Thoracic aorta (tissue), 2 donors: ENCODE results near the gene HSF5. TPM values are rescaled to one million over a fixed set of nuclear protein-coding genes. Genes with fewer than 3 reads are reported as not detected.

Experiments
- ATAC-seq: fragments of 150-250 bp; one replicate; pipeline ENCODE4 v1.8.0; 2017; ENCODE audit warnings: low read depth; ENCODE audit not compliant: insufficient number of reproducible peaks, low FRiP score
- DNase-seq: peaks from one replicate; pipeline ENCODE4 v3.0.0-alpha.2; 2020; ENCODE audit warnings: low spot score
- H3K27ac ChIP-seq, 2 donors: fragments of 200-600 bp; sonication (generic); 1 replicate in 1 of 2; 2 replicates in 1 of 2; pipeline ENCODE4 v1.5.1; 2016; ENCODE audit warnings: mild to moderate bottlenecking in 2 of 2, moderate library complexity in 2 of 2
- H3K27me3 ChIP-seq: fragments of 200-600 bp; sonication (generic); replicated peaks from 2 replicates; pipeline ENCODE4 v1.6.0; 2016; ENCODE audit warnings: mild to moderate bottlenecking; ENCODE audit not compliant: insufficient read depth
- H3K36me3 ChIP-seq: fragments of 200-600 bp; sonication (generic); one replicate; pipeline ENCODE4 v1.5.1; 2016
- H3K4me1 ChIP-seq, 2 donors: fragments of 200-600 bp; sonication (generic); 1 replicate in 1 of 2; 2 replicates in 1 of 2; pipeline versions ENCODE4 v1.5.1 to v1.6.0; 2016; ENCODE audit warnings: low read depth in 2 of 2, mild to moderate bottlenecking in 1 of 2; ENCODE audit not compliant: control insufficient read depth in 1 of 2
- H3K4me3 ChIP-seq: fragments of 200-600 bp; sonication (generic); 2 replicates; pipeline ENCODE4 v1.5.1; 2016; ENCODE audit warnings: mild to moderate bottlenecking
- H3K9me3 ChIP-seq: fragments of 200-600 bp; sonication (generic); 2 replicates; pipeline ENCODE4 v1.5.1; 2016
- CTCF ChIP-seq: fragments of 200-600 bp; sonication (generic); IDR thresholded peaks from one replicate; pipeline ENCODE4 v1.5.1; 2019; ENCODE audit warnings: antibody characterized with exemption
- total RNA-seq, 2 donors: library from RNA; depleted of rRNA; stranded (reverse); fragments of >200 nt; gene quantifications; one replicate each; pipeline versions ENCODE4 v1.1.0 to v1.2.3, GENCODE V29; 2016

Gene HSF5
- total RNA-seq, 2 donors from 2014 or later = 0.14 TPM; not detected in 1

- ATAC-seq = no peak
These were observed 25.2 kb upstream of the HSF5 start for GRCh38 chr17:58513267-58513964.

GRCh38 chr17:58510075-58510474 is 21.9 kb upstream of the HSF5 start:
- Histone ChIP-seq H3K27me3 (no peaks in the 10 kb centered on the region), H3K9me3 (no peaks in the 10 kb centered on the region), H3K4me3 (no peak overlapping the region), H3K4me1 (peaks cover 11 to 21% of the 10 kb centered on the region in 2 donors), H3K27ac (no peak overlapping the region), H3K36me3 (peaks cover 66% of the 10 kb centered on the region)
- no peak for ATAC-seq
- no peak for DNase-seq
- no peak for TF ChIP-seq CTCF

More at GRCh38 chr17:58513267-58513964, 25.2 kb upstream of the HSF5 start:
- TF ChIP-seq CTCF = no peak
- H3K27me3 ChIP-seq = no peaks in the 10 kb centered on the region
- H3K36me3 ChIP-seq = peaks cover 41% of the 10 kb centered on the region
- DNase-seq = no peak
- no peak overlapping the region for H3K27ac ChIP-seq
- H3K9me3 ChIP-seq = no peaks in the 10 kb centered on the region
- H3K4me1 ChIP-seq = peaks cover 20 to 44% of the 10 kb centered on the region in 2 donors
- H3K4me3 ChIP-seq = peak overlapping the region; percentile 84

GRCh38 chr17:58508341-58509067 is 20.3 kb upstream of the HSF5 start:
- no peak for TF ChIP-seq CTCF
- Histone ChIP-seq H3K27me3 (no peaks in the 10 kb centered on the region), H3K36me3 (peaks cover 81% of the 10 kb centered on the region), H3K27ac (no peak overlapping the region), H3K9me3 (no peaks in the 10 kb centered on the region), H3K4me3 (no peak overlapping the region), H3K4me1 (peaks cover 2 to 10% of the 10 kb centered on the region in 2 donors)
- DNase-seq = no peak
- no peak for ATAC-seq

GRCh38 chr17:58507123-58507634 is 19.0 kb upstream of the HSF5 start:
- no peak for TF ChIP-seq CTCF
- Histone ChIP-seq H3K4me3 (no peak overlapping the region), H3K36me3 (peaks cover 81% of the 10 kb centered on the region), H3K4me1 (no peaks in the 10 kb centered on the region), H3K9me3 (no peaks in the 10 kb centered on the region), H3K27ac (no peak overlapping the region), H3K27me3 (no peaks in the 10 kb centered on the region)
- ATAC-seq = no peak
- no peak for DNase-seq

- peaks cover 79% of the 10 kb centered on the region for H3K36me3 ChIP-seq
- DNase-seq = no peak
- H3K27ac ChIP-seq = no peak overlapping the region
- no peak overlapping the region for H3K4me3 ChIP-seq
- H3K27me3 ChIP-seq = no peaks in the 10 kb centered on the region
- no peak for ATAC-seq
- no peaks in the 10 kb centered on the region for H3K9me3 ChIP-seq
- H3K4me1 ChIP-seq = no peaks in the 10 kb centered on the region
- no peak for TF ChIP-seq CTCF
These were observed 18.3 kb upstream of the HSF5 start for GRCh38 chr17:58506354-58507080.
